ENCODE measurements around the gene C15orf61.

Gene C15orf61

GRCh38 chr15:67512933-67513714 is 7.8 kb upstream of the C15orf61 start:
- DNase-seq (ENCODE audit: low read depth) = peak; percentile 7

- DNase-seq (ENCODE audit: low read depth) = no peak
Measured at GRCh38 chr15:67515090-67515489, 5.8 kb upstream of the C15orf61 start.

GRCh38 chr15:67515557-67515956 is 5.4 kb upstream of the C15orf61 start:
- no peak for DNase-seq (ENCODE audit: low read depth)

GRCh38 chr15:67520321-67521028 is 456 bp upstream of the C15orf61 start:
- peak; percentile 42 for DNase-seq (ENCODE audit: low read depth)

- peak; percentile 72 for DNase-seq (ENCODE audit: low read depth)
Measured at GRCh38 chr15:67521783-67522568, 1.0 kb downstream of the C15orf61 start.

- no peak for DNase-seq (ENCODE audit: low read depth)
Measured at GRCh38 chr15:67523330-67523729, 2.4 kb downstream of the C15orf61 start.

- DNase-seq (ENCODE audit: low read depth) = no peak
Measured at GRCh38 chr15:67524235-67524634, 3.3 kb downstream of the C15orf61 start.

- DNase-seq (ENCODE audit: low read depth) = no peak
Measured at GRCh38 chr15:67528513-67528912, 7.6 kb downstream of the C15orf61 start.

GRCh38 chr15:67531379-67531914 is 10.5 kb downstream of the C15orf61 start:
- DNase-seq (ENCODE audit: low read depth) = peak; percentile 32

GRCh38 chr15:67533873-67534272 is 12.9 kb downstream of the C15orf61 start:
- DNase-seq (ENCODE audit: low read depth) = no peak

GRCh38 chr15:67534360-67534759 is 13.4 kb downstream of the C15orf61 start:
- DNase-seq (ENCODE audit: low read depth) = no peak

GRCh38 chr15:67537771-67538170 is 16.8 kb downstream of the C15orf61 start:
- DNase-seq (ENCODE audit: low read depth) = no peak

- DNase-seq (ENCODE audit: low read depth) = peak; percentile 71
Measured at GRCh38 chr15:67542420-67543347, 21.8 kb downstream of the C15orf61 start, which contains the start of gene MAP2K5. MAP2K5 (plus strand) TSS chr15:67542703; CDS start chr15:67543336, 633 bp downstream.

GRCh38 chr15:67543348-67543718 is 22.4 kb downstream of the C15orf61 start:
- no peak for DNase-seq (ENCODE audit: low read depth)

GRCh38 chr15:67544475-67544874 is 23.5 kb downstream of the C15orf61 start:
- DNase-seq (ENCODE audit: low read depth) = no peak

- DNase-seq (ENCODE audit: low read depth) = no peak
Measured at GRCh38 chr15:67545864-67546263, 24.9 kb downstream of the C15orf61 start.

- no peak for DNase-seq (ENCODE audit: low read depth)
Measured at GRCh38 chr15:67547064-67547463, 26.1 kb downstream of the C15orf61 start.

- no peak for DNase-seq (ENCODE audit: low read depth)
Measured at GRCh38 chr15:67547836-67548235, 26.9 kb downstream of the C15orf61 start.

- DNase-seq (ENCODE audit: low read depth) = no peak
Measured at GRCh38 chr15:67548236-67548852, 27.4 kb downstream of the C15orf61 start.

- DNase-seq (ENCODE audit: low read depth) = no peak
Measured at GRCh38 chr15:67548862-67549651, 28.1 kb downstream of the C15orf61 start.
